H9 (cell line): ENCODE measurements around the gene RAB17. TPM values are rescaled to one million over a fixed set of nuclear protein-coding genes. Genes with fewer than 3 reads are reported as not detected.

Source experiments
- DNase-seq: peaks from one replicate; pipeline ENCODE4 v3.0.0-alpha.2; 2017
- H2AFZ ChIP-seq: one replicate; pipeline ENCODE4 v1.6.1; 2013; ENCODE audit warnings: mild to moderate bottlenecking, low read length, control low read depth, moderate library complexity
- H2AK5ac ChIP-seq: 2 replicates; pipeline ENCODE4 v1.6.1; 2013; ENCODE audit warnings: low read length, control low read depth, mixed read lengths; ENCODE audit not compliant: insufficient read length
- H2BK120ac ChIP-seq: one replicate; pipeline ENCODE4 v1.6.1; 2013; ENCODE audit warnings: low read depth, mild to moderate bottlenecking, low read length, control low read depth, inconsistent platforms; ENCODE audit not compliant: poor library complexity, severe bottlenecking
- H2BK12ac ChIP-seq: 2 replicates; pipeline ENCODE4 v1.6.1; 2013; ENCODE audit warnings: low read length, control low read depth, mixed read lengths, low read depth; ENCODE audit not compliant: insufficient read length
- H2BK15ac ChIP-seq: 2 replicates; pipeline ENCODE4 v1.6.1; 2013; ENCODE audit warnings: low read depth, low read length, control low read depth
- H2BK20ac ChIP-seq: one replicate; pipeline ENCODE4 v1.6.1; 2013; ENCODE audit warnings: low read depth, mild to moderate bottlenecking, low read length, control low read depth, inconsistent platforms; ENCODE audit not compliant: poor library complexity, severe bottlenecking
- H2BK5ac ChIP-seq: 2 replicates; pipeline ENCODE4 v1.6.1; 2013; ENCODE audit warnings: low read length, control low read depth, mixed read lengths; ENCODE audit not compliant: insufficient read length
- H3K14ac ChIP-seq: 2 replicates; pipeline ENCODE4 v1.6.1; 2013; ENCODE audit warnings: low read length, control low read depth; ENCODE audit not compliant: insufficient read depth
- H3K18ac ChIP-seq: 2 replicates; pipeline ENCODE4 v1.6.1; 2013; ENCODE audit warnings: low read depth, mild to moderate bottlenecking, mixed read lengths, low read length, control low read depth; ENCODE audit not compliant: insufficient read length
- H3K23ac ChIP-seq: 2 replicates; pipeline ENCODE4 v1.6.1; 2013; ENCODE audit warnings: low read length, control low read depth, mixed read lengths, low read depth; ENCODE audit not compliant: insufficient read length
- H3K23me2 ChIP-seq: 2 replicates; pipeline ENCODE4 v1.6.1; 2013; ENCODE audit warnings: low read depth, mild to moderate bottlenecking, mixed read lengths, low read length, control low read depth; ENCODE audit not compliant: insufficient read length, poor library complexity, severe bottlenecking
- H3K27ac ChIP-seq: 2 replicates; pipeline ENCODE4 v1.5.1; 2013; ENCODE audit warnings: low read length, control low read depth, mixed read lengths, low read depth; ENCODE audit not compliant: insufficient read length
- H3K27me3 ChIP-seq: 2 replicates; pipeline ENCODE4 v1.6.1; 2013; ENCODE audit warnings: low read length, control low read depth, inconsistent platforms; ENCODE audit not compliant: insufficient read depth
- H3K4ac ChIP-seq: 2 replicates; pipeline ENCODE4 v1.6.1; 2013; ENCODE audit warnings: low read depth, mild to moderate bottlenecking, control low read depth, inconsistent platforms, low read length, moderate library complexity
- H3K4me1 ChIP-seq: 2 replicates; pipeline ENCODE4 v1.6.1; 2013; ENCODE audit warnings: low read length, control low read depth, inconsistent platforms; ENCODE audit not compliant: insufficient read depth
- H3K4me2 ChIP-seq: 2 replicates; pipeline ENCODE4 v1.6.1; 2013; ENCODE audit warnings: low read length, control low read depth, mixed read lengths; ENCODE audit not compliant: insufficient read length, insufficient read depth
- H3K56ac ChIP-seq: 2 replicates; pipeline ENCODE4 v1.6.1; 2013; ENCODE audit warnings: low read depth, mild to moderate bottlenecking, mixed read lengths, low read length, control low read depth; ENCODE audit not compliant: insufficient read length
- H3K79me1 ChIP-seq: 2 replicates; pipeline ENCODE4 v1.6.1; 2013; ENCODE audit warnings: low read depth, mild to moderate bottlenecking, moderate library complexity, low read length, control low read depth, inconsistent platforms; ENCODE audit not compliant: insufficient read depth, poor library complexity, severe bottlenecking
- H3K79me2 ChIP-seq: 2 replicates; pipeline ENCODE4 v1.6.1; 2013; ENCODE audit warnings: low read length, control low read depth, inconsistent platforms; ENCODE audit not compliant: insufficient read depth
- H3K9ac ChIP-seq: 2 replicates; pipeline ENCODE4 v1.6.1; 2013; ENCODE audit warnings: low read length, control low read depth, mixed read lengths; ENCODE audit not compliant: insufficient read length; ENCODE audit errors: extremely low read depth
- H3K9me3 ChIP-seq: one replicate; pipeline ENCODE4 v1.6.1; 2013; ENCODE audit warnings: low read depth, low read length, inconsistent platforms; ENCODE audit not compliant: control insufficient read depth
- H3T11ph ChIP-seq: one replicate; pipeline ENCODE4 v1.6.1; 2013; ENCODE audit warnings: mild to moderate bottlenecking, low read length, control low read depth, inconsistent platforms
- H4K20me1 ChIP-seq: one replicate; pipeline ENCODE4 v1.6.1; 2013; ENCODE audit not compliant: control insufficient read depth, insufficient read length, insufficient read depth
- H4K5ac ChIP-seq: 2 replicates; pipeline ENCODE4 v1.6.1; 2013; ENCODE audit warnings: low read depth, mild to moderate bottlenecking, mixed read lengths, low read length, control low read depth; ENCODE audit not compliant: insufficient read length
- H4K8ac ChIP-seq: replicated peaks from 2 replicates; pipeline ENCODE4 v1.6.1; 2013; ENCODE audit warnings: low read length, control low read depth, mixed read lengths, low read depth; ENCODE audit not compliant: insufficient read length
- H4K91ac ChIP-seq: 2 replicates; pipeline ENCODE4 v1.6.1; 2013; ENCODE audit warnings: low read depth, mild to moderate bottlenecking, moderate library complexity, mixed read lengths, low read length, control low read depth; ENCODE audit not compliant: insufficient read length
- H3K27ac Mint-ChIP-seq, 3 experiments: 2 replicates in 2 of 3; 3 replicates in 1 of 3; pipeline ENCODE4 v1.8.0; 2020 to 2021; ENCODE audit warnings: mixed read lengths in 3 of 3, mild to moderate bottlenecking in 1 of 3, moderate library complexity in 1 of 3
- H3K27me3 Mint-ChIP-seq: 2 replicates; pipeline ENCODE4 v1.8.0; 2021; ENCODE audit warnings: low read depth, mild to moderate bottlenecking, moderate library complexity, mixed read lengths
- H3K36me3 Mint-ChIP-seq, 3 experiments: 2 replicates in 2 of 3; 3 replicates in 1 of 3; pipeline ENCODE4 v1.8.0; 2020 to 2021; ENCODE audit warnings: low read depth in 3 of 3, mixed read lengths in 3 of 3; ENCODE audit not compliant: insufficient read depth in 1 of 3
- H3K4me1 Mint-ChIP-seq, 2 experiments: 2 replicates each; pipeline ENCODE4 v1.8.0; 2020; ENCODE audit warnings: mixed read lengths in 2 of 2
- H3K4me3 Mint-ChIP-seq, 2 experiments: 2 replicates in 1 of 2; 3 replicates in 1 of 2; pipeline ENCODE4 v1.8.0; 2020 to 2021; ENCODE audit warnings: mild to moderate bottlenecking in 2 of 2, mixed read lengths in 2 of 2, moderate library complexity in 1 of 2
- H3K9me3 Mint-ChIP-seq, 2 experiments: 2 replicates in 1 of 2; 3 replicates in 1 of 2; pipeline ENCODE4 v1.8.0; 2020; ENCODE audit warnings: mild to moderate bottlenecking in 2 of 2, mixed read lengths in 2 of 2, moderate library complexity in 1 of 2
- WGBS: extraction: QIAGEN DNeasy Blood & Tissue Kit; methylation state at CpG from one replicate; pipeline ENCODE4 v1.1.7; 2013; ENCODE audit warnings: missing lambda C conversion rate, low lambda C conversion rate, mixed read lengths; ENCODE audit not compliant: insufficient read length; ENCODE audit errors: extremely low coverage; 5-methylcytosine and 5-hydroxymethylcytosine counted together
- total RNA-seq: library from RNA; stranded (reverse); gene quantifications from 2 replicates; pipeline ENCODE4 v1.2.1, GENCODE V29; 2021
- TF ChIP-seq, protein P1 (sequence below): fragments of 200-600 bp; sonication (generic); conservative IDR thresholded peaks from 3 replicates; pipeline ENCODE4 v1.8.0; 2021; ENCODE audit warnings: antibody characterized with exemption, mild to moderate bottlenecking

RAB17 gene
- total RNA-seq, 1 experiment from 2014 or later: 31.9 TPM

DNA sequence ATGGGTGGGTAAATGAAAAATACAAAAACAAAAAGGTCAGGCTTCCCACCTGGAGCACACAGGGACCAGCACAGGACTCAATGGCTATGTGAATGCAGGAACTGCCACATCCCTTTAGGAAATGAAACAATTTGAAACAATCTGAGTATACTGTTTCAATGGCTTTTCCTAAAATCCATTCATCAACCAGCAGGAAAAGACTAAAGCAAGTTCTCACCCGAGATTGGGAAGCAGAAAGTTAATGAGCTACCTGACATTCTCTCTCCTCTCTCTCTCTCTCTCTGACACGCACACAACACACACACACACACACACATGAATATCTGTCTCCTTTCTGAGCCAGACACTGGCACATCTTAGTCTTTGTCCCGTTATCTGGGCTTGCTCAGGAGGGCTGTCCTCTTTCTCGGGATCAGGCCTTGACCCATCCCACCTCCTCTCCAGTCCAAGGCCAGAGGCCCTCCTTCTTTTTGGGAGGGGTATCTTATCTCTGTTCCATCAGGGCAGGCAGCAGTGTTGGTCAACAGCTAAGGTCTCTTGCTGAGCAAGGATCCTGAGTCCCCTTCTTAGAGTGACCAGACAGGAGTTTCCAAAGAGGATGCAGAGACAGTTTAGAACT lies 25.2 kb upstream of the RAB17 start:
- H3K14ac ChIP-seq: no peak overlapping the region
- no peak overlapping the region for H3K27ac ChIP-seq
- no peak overlapping the region for H2BK120ac ChIP-seq
- H3K4me1 ChIP-seq: peaks cover 26% of the 10 kb centered on the region
- H4K5ac ChIP-seq: no peak overlapping the region
- Mint-ChIP-seq H3K4me3 (no peak overlapping the region; a peak in 1 of 5 replicates), H3K36me3 (no peaks in the 10 kb centered on the region), H3K27ac (peak overlapping the region in 1 of 3 experiments; percentile 31; a peak in 3 of 7 replicates), H3K4me1 (peaks cover 48 to 52% of the 10 kb centered on the region in 2 experiments), H3K9me3 (no peaks in the 10 kb centered on the region; a peak in 2 of 5 replicates), H3K27me3 (no peaks in the 10 kb centered on the region; the same call in 1 of the 2 replicates)
- no peak overlapping the region for H2AFZ ChIP-seq
- peak overlapping the region; percentile 6 for H2AK5ac ChIP-seq
- H3K79me2 ChIP-seq: no peaks in the 10 kb centered on the region
- H3K56ac ChIP-seq: no peak overlapping the region
- DNase-seq: peak; percentile 18
- no CpG with 5 or more reads among the region's 4 CpGs for WGBS
- no peak overlapping the region for H2BK15ac ChIP-seq
- no peaks in the 10 kb centered on the region for H3K27me3 ChIP-seq
- H3K23ac ChIP-seq: no peak overlapping the region
- no peak overlapping the region for H4K91ac ChIP-seq
- no peaks in the 10 kb centered on the region for H3K79me1 ChIP-seq
- H4K8ac ChIP-seq: no peak overlapping the region
- peak overlapping the region; percentile 22 for H2BK12ac ChIP-seq
- H3K4ac ChIP-seq: no peak overlapping the region
- H3K23me2 ChIP-seq: no peaks in the 10 kb centered on the region
- H2BK20ac ChIP-seq: no peak overlapping the region
- H2BK5ac ChIP-seq: no peak overlapping the region
- no peaks in the 10 kb centered on the region for H3K9me3 ChIP-seq
- H3T11ph ChIP-seq: no peak overlapping the region
- TF ChIP-seq, protein P1, sequence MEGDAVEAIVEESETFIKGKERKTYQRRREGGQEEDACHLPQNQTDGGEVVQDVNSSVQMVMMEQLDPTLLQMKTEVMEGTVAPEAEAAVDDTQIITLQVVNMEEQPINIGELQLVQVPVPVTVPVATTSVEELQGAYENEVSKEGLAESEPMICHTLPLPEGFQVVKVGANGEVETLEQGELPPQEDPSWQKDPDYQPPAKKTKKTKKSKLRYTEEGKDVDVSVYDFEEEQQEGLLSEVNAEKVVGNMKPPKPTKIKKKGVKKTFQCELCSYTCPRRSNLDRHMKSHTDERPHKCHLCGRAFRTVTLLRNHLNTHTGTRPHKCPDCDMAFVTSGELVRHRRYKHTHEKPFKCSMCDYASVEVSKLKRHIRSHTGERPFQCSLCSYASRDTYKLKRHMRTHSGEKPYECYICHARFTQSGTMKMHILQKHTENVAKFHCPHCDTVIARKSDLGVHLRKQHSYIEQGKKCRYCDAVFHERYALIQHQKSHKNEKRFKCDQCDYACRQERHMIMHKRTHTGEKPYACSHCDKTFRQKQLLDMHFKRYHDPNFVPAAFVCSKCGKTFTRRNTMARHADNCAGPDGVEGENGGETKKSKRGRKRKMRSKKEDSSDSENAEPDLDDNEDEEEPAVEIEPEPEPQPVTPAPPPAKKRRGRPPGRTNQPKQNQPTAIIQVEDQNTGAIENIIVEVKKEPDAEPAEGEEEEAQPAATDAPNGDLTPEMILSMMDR: no peak
- H3K18ac ChIP-seq: no peak overlapping the region
- no peaks in the 10 kb centered on the region for H4K20me1 ChIP-seq
- H3K4me2 ChIP-seq: no peak overlapping the region
- H3K9ac ChIP-seq: no peak overlapping the region
